Smooth muscle cell (in vitro differentiated cells): Measurements from ENCODE around the gene MIA2. TPM values are rescaled to one million over a fixed set of nuclear protein-coding genes. Genes with fewer than 3 reads are reported as not detected.

Experiments
- DNase-seq: peaks from one replicate; lab custom pipeline; 2025; ENCODE audit not compliant: unreplicated experiment; lab: John Stamatoyannopoulos, UW
- H2AFZ ChIP-seq: fragments of 200-600 bp; sonication (generic); 2 replicates; pipeline ENCODE4 v1.6.0; 2016; ENCODE audit warnings: antibody characterized with exemption, low read depth, mild to moderate bottlenecking
- H3F3A ChIP-seq: fragments of 200-600 bp; sonication (generic); 2 replicates; pipeline ENCODE4 v1.6.0; 2017; ENCODE audit warnings: antibody characterized with exemption, low read depth
- H3K27ac ChIP-seq: fragments of 200-600 bp; sonication (generic); 2 replicates; pipeline ENCODE4 v1.5.1; 2016; ENCODE audit warnings: low read depth, mild to moderate bottlenecking
- H3K27me3 ChIP-seq: fragments of 200-600 bp; sonication (generic); 2 replicates; pipeline ENCODE4 v1.6.1; 2016; ENCODE audit warnings: low read depth, mild to moderate bottlenecking
- H3K36me3 ChIP-seq: fragments of 200-600 bp; sonication (generic); 2 replicates; pipeline ENCODE4 v1.5.1; 2016; ENCODE audit warnings: low read depth
- H3K4me1 ChIP-seq: fragments of 200-600 bp; sonication (generic); 2 replicates; pipeline ENCODE4 v1.5.1; 2016; ENCODE audit warnings: low read depth
- H3K4me2 ChIP-seq: fragments of 200-600 bp; sonication (generic); 2 replicates; pipeline ENCODE4 v1.6.0; 2016; ENCODE audit warnings: mild to moderate bottlenecking
- H3K4me3 ChIP-seq: fragments of 200-600 bp; sonication (generic); 2 replicates; pipeline ENCODE4 v1.5.1; 2016; ENCODE audit warnings: mild to moderate bottlenecking
- H3K79me2 ChIP-seq: fragments of 200-600 bp; sonication (generic); 2 replicates; pipeline ENCODE4 v1.6.0; 2016; ENCODE audit warnings: low read depth, mild to moderate bottlenecking
- H3K9ac ChIP-seq: fragments of 200-600 bp; sonication (generic); 2 replicates; pipeline ENCODE4 v1.6.0; 2016; ENCODE audit warnings: low read depth
- H3K9me3 ChIP-seq: fragments of 200-600 bp; sonication (generic); replicated peaks from 2 replicates; pipeline ENCODE4 v1.5.1; 2016; ENCODE audit warnings: low read depth
- H4K20me1 ChIP-seq: fragments of 200-600 bp; sonication (generic); 2 replicates; pipeline ENCODE4 v1.6.0; 2016; ENCODE audit warnings: low read depth
- WGBS: methylation state at CpG from one replicate; pipeline ENCODE4 v1.1.7; 2016; ENCODE audit warnings: low lambda C conversion rate; 5-methylcytosine and 5-hydroxymethylcytosine counted together
- polyA plus RNA-seq: library from polyadenylated mRNA; unstranded; fragments of >200 nt; fragmentation: Nextera tagmentation; extraction: Ambion mirVana; gene quantifications from 2 replicates; pipeline ENCODE4 v1.2.1, GENCODE V29; 2016
- total RNA-seq: library from RNA; depleted of rRNA; stranded (reverse); fragments of >200 nt; gene quantifications from 2 replicates; pipeline ENCODE4 v1.2.3, GENCODE V29; 2014
- TF ChIP-seq, protein P1 (sequence below): fragments of 200-600 bp; sonication (generic); IDR thresholded peaks from 2 replicates; pipeline ENCODE4 v1.5.1; 2017; ENCODE audit warnings: borderline replicate concordance, mild to moderate bottlenecking, antibody characterized with exemption; ENCODE audit not compliant: insufficient read depth, poor library complexity, severe bottlenecking

Gene MIA2
- total and polyA plus RNA-seq, 2 experiments from 2014 or later: 14.6 to 18.6 TPM

GRCh38 chr14:39307815-39308214, 74.1 kb downstream of the MIA2 start:
- TF ChIP-seq, protein P1, sequence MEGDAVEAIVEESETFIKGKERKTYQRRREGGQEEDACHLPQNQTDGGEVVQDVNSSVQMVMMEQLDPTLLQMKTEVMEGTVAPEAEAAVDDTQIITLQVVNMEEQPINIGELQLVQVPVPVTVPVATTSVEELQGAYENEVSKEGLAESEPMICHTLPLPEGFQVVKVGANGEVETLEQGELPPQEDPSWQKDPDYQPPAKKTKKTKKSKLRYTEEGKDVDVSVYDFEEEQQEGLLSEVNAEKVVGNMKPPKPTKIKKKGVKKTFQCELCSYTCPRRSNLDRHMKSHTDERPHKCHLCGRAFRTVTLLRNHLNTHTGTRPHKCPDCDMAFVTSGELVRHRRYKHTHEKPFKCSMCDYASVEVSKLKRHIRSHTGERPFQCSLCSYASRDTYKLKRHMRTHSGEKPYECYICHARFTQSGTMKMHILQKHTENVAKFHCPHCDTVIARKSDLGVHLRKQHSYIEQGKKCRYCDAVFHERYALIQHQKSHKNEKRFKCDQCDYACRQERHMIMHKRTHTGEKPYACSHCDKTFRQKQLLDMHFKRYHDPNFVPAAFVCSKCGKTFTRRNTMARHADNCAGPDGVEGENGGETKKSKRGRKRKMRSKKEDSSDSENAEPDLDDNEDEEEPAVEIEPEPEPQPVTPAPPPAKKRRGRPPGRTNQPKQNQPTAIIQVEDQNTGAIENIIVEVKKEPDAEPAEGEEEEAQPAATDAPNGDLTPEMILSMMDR: no peak
- no peak for DNase-seq
- no peaks in the 10 kb centered on the region for H3K79me2 ChIP-seq

DNA sequence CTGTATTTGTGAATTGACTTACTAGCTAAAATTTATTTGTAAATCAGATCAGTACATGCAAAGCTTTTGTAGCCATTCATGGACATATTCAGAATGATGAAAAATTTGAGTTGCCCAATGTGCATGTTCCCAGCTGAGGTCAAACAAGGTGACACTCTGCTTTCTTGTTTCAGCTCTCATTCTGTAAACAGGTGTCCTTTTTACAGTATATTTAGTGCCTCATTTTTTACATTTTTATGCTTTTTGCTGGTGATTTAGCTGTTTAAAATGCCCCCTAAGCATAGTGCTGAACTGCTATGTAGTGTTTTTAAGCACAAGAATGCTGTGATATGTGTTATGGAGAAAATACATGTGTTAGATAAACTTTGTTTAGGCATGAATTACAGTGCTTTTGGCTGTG, 76.3 kb downstream of the MIA2 start:
- H3F3A ChIP-seq: no peaks in the 10 kb centered on the region
- DNase-seq: no peak
- H2AFZ ChIP-seq: no peak overlapping the region
- H3K4me3 ChIP-seq: no peak overlapping the region
- H3K4me2 ChIP-seq: no peak overlapping the region
- H4K20me1 ChIP-seq: no peaks in the 10 kb centered on the region
- H3K27ac ChIP-seq: no peak overlapping the region
- TF ChIP-seq, protein P1: no peak
- H3K9me3 ChIP-seq: no peaks in the 10 kb centered on the region
- no peak overlapping the region for H3K9ac ChIP-seq
- H3K27me3 ChIP-seq: no peaks in the 10 kb centered on the region
- no peaks in the 10 kb centered on the region for H3K36me3 ChIP-seq
- no peaks in the 10 kb centered on the region for H3K4me1 ChIP-seq
- H3K79me2 ChIP-seq: no peaks in the 10 kb centered on the region

More at GRCh38 chr14:39307815-39308214, 74.1 kb downstream of the MIA2 start:
- WGBS: 96% methylated on average over 3 of the region's 3 CpGs
- Histone ChIP-seq H4K20me1 (no peaks in the 10 kb centered on the region), H3K4me3 (no peak overlapping the region), H3K27me3 (no peaks in the 10 kb centered on the region), H3K4me2 (no peak overlapping the region), H2AFZ (no peak overlapping the region), H3K9me3 (no peaks in the 10 kb centered on the region), H3K27ac (no peak overlapping the region), H3K36me3 (no peaks in the 10 kb centered on the region), H3K4me1 (no peaks in the 10 kb centered on the region), H3K9ac (no peak overlapping the region), H3F3A (no peaks in the 10 kb centered on the region)

- H3K4me3 ChIP-seq: no peak overlapping the region
- H2AFZ ChIP-seq: no peak overlapping the region
- no peaks in the 10 kb centered on the region for H3K79me2 ChIP-seq
- peaks cover 2% of the 10 kb centered on the region for H3K36me3 ChIP-seq
- H3K9me3 ChIP-seq: no peaks in the 10 kb centered on the region
- WGBS: 95% methylated on average over 1 of the region's 1 CpG
- no peaks in the 10 kb centered on the region for H4K20me1 ChIP-seq
- no peak for DNase-seq
- no peak overlapping the region for H3K4me2 ChIP-seq
- H3F3A ChIP-seq: no peaks in the 10 kb centered on the region
- no peaks in the 10 kb centered on the region for H3K27me3 ChIP-seq
- H3K4me1 ChIP-seq: peaks cover 11% of the 10 kb centered on the region
- no peak overlapping the region for H3K9ac ChIP-seq
- no peak overlapping the region for H3K27ac ChIP-seq
- TF ChIP-seq, protein P1: no peak
Observed at GRCh38 chr14:39315859-39316444, 82.2 kb downstream of the MIA2 start.
